Measurements from ENCODE around the gene NPPA. TPM values are rescaled to one million over a fixed set of nuclear protein-coding genes. Genes with fewer than 3 reads are reported as not detected.

The NPPA gene
- total RNA-seq, 1 donor from 2014 or later, result not detected

DNA sequence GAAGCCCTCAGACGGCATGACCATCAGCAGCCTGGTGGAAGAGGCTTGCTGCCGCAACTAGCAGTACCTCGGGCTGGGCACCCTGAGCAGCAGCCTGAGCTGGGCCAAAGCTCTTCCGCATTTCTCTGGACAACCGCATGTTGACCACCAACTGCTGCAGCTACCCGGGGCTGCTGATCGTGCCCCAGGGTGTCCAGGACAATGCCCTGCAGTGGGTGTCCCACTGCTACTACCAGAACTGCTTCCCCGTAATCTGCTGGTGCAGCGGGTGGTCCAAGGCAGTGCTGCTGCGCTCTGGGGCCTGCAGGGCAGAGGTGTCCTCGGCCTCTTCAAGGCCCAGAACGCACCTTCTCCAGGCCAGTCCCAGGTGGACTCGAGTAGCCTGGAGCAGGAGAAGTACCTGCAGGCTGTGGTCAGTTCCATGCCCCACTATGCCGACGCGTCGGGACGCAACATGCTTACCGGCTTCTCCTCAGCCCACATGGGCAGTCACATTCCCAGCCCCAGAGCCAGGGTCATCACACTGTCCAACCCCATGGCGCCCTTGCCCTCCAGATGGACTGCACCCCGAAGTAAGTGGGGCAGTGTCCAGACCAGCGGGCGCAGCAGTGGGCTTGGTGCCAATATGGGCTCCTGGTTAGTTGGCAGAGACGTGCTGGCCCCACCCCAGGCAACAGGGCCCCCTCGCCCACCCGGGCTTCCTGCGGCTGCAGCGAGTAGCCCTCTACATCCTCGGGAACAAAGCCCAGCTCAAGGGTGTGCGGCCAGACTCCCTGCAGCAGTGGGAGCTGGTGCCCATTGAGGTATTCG is 30.7 kb upstream of the NPPA start:
- Mint-ChIP-seq H3K36me3 (ENCODE audit: low read depth) (no peaks in the 10 kb centered on the region), H3K27ac (ENCODE audit: unreplicated experiment) (no peak overlapping the region), H3K27me3 (ENCODE audit: low read depth) (peaks cover 14% of the 10 kb centered on the region), H3K9me3 (ENCODE audit: low read depth) (no peaks in the 10 kb centered on the region), H3K4me3 (ENCODE audit: unreplicated experiment) (no peak overlapping the region), H3K4me1 (ENCODE audit: low read depth) (peaks cover 7% of the 10 kb centered on the region)
- no peak for TF ChIP-seq CTCF (IDR thresholded peaks at IDR 0.05)
- no peak for DNase-seq (ENCODE audit: low spot score)

DNA sequence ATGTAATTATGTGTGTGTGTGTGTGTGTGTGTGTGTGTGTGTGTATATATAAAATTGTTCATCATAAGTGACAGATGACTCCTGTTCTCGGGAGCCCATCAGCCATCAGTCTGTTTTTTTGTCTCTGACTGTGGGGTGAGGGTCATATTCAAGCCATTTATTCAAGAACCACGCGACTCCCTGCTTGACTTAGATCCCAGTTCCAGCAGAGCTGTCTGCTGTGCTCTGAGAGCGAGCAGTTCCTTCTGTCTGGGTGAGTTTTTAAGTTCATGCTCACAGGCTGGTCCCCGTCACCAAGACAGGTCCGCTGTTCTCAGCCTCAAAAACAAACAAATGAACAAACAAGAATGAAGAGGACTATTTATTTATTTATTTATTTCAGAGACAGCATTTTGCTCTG is 29.5 kb upstream of the NPPA start:
- Mint-ChIP-seq H3K4me1 (ENCODE audit: low read depth) (no peaks in the 10 kb centered on the region), H3K27ac (ENCODE audit: unreplicated experiment) (no peak overlapping the region)
- DNase-seq (ENCODE audit: low spot score), result no peak

DNA sequence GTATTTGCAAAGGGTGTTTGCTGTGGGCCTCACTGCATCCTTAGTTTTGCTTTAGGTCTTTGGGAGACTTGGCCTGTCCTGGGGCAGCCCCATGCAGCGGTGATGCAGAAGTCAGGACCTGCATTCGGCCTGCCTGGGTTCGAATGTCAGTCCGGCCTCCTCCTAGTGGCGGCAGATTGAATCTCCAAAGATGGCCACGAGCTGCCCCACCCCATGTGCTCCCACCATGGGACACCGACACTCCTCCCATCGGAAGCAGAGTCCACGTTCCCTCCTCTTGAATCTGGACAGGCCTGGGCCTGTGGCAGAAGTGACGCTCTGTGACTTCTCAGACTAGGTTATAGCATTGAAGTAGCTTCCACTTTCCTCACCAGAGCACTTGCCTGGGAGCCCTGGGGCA is 27.5 kb upstream of the NPPA start:
- no peak for DNase-seq (ENCODE audit: low spot score)
- H3K27me3 Mint-ChIP-seq (ENCODE audit: low read depth), result peaks cover 31% of the 10 kb centered on the region

More for the DNA sequence above, 29.5 kb upstream of the NPPA start:
- Mint-ChIP-seq H3K4me3 (ENCODE audit: unreplicated experiment) (no peak overlapping the region), H3K36me3 (ENCODE audit: low read depth) (no peaks in the 10 kb centered on the region), H3K27me3 (ENCODE audit: low read depth) (peaks cover 19% of the 10 kb centered on the region), H3K9me3 (ENCODE audit: low read depth) (no peaks in the 10 kb centered on the region)
- no peak for TF ChIP-seq CTCF (IDR thresholded peaks at IDR 0.05)

DNA sequence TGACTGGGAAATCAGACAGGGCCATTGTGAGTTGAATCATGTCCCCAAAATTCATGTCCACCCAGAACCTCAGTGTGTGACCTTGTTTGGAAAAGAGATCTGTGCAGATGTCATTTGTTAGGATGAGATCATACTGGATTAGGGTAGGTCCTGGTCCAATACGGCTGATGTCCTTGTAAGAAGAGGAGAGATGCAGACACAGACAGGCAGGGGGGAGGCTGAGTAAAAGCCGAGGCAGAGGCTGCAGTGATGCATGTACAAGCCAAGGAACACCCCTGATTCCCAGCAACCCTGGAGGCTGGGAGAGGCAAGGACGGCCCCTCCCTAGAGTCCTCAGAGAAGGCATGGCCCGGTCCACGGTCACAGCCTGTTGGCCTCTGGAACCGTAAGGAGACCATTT is 27.0 kb upstream of the NPPA start:
- Mint-ChIP-seq H3K36me3 (ENCODE audit: low read depth) (no peaks in the 10 kb centered on the region), H3K27me3 (ENCODE audit: low read depth) (peaks cover 34% of the 10 kb centered on the region), H3K9me3 (ENCODE audit: low read depth) (no peaks in the 10 kb centered on the region), H3K4me3 (ENCODE audit: unreplicated experiment) (no peak overlapping the region), H3K4me1 (ENCODE audit: low read depth) (no peaks in the 10 kb centered on the region), H3K27ac (ENCODE audit: unreplicated experiment) (no peak overlapping the region)
- TF ChIP-seq CTCF (IDR thresholded peaks at IDR 0.05), result no peak
- DNase-seq (ENCODE audit: low spot score), result no peak

More for the DNA sequence above, 27.5 kb upstream of the NPPA start:
- Mint-ChIP-seq H3K9me3 (ENCODE audit: low read depth) (no peaks in the 10 kb centered on the region), H3K36me3 (ENCODE audit: low read depth) (no peaks in the 10 kb centered on the region), H3K27ac (ENCODE audit: unreplicated experiment) (no peak overlapping the region), H3K4me3 (ENCODE audit: unreplicated experiment) (no peak overlapping the region), H3K4me1 (ENCODE audit: low read depth) (no peaks in the 10 kb centered on the region)
- TF ChIP-seq CTCF (IDR thresholded peaks at IDR 0.05), result no peak

DNA sequence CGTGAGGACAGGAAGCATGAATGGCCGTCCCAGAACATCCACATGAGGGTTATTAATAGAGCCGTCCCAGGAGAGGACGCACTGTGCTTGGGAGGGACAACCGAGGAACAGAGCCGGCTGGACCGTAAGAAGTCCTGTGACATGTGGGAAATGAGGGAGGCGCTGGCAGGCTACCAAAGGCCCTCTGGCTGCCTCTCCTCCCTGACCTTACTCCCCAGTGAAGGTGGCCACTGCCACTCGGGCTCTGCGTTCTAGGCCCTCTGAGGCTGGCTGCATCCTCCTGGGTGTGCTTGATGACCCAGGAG is 26.6 kb upstream of the NPPA start:
- Mint-ChIP-seq H3K27ac (ENCODE audit: unreplicated experiment) (no peak overlapping the region), H3K27me3 (ENCODE audit: low read depth) (peaks cover 34% of the 10 kb centered on the region), H3K4me1 (ENCODE audit: low read depth) (no peaks in the 10 kb centered on the region), H3K9me3 (ENCODE audit: low read depth) (no peaks in the 10 kb centered on the region), H3K4me3 (ENCODE audit: unreplicated experiment) (no peak overlapping the region), H3K36me3 (ENCODE audit: low read depth) (no peaks in the 10 kb centered on the region)
- no peak for TF ChIP-seq CTCF (IDR thresholded peaks at IDR 0.05)
- DNase-seq (ENCODE audit: low spot score), result no peak
